Activated T-helper 2 cell treated with anti-CD3 and anti-CD28 coated beads, Interferon-gamma antibody, Interleukin-2, Interleukin-4, amounts not matched to agents 10 μg/mL and 5 μg/mL and 100 μg/mL, durations not matched to agents 14 hours and 24 hours and 36 hours (primary cell): Measurements from ENCODE around the gene METTL1. TPM values are rescaled to one million over a fixed set of nuclear protein-coding genes. Genes with fewer than 3 reads are reported as not detected.

Experiments
- total RNA-seq: library from RNA; stranded (reverse); gene quantifications from 2 replicates; pipeline ENCODE4 v1.2.3, GENCODE V29; 2022

Gene METTL1
- total RNA-seq, 1 donor from 2014 or later: 61.2 TPM

Other genes with a start within 250 kb of the METTL1 start
- 62.4 and 67.9 TPM in 2 replicates for gene MBD6, start 249.3 kb downstream of the METTL1 start, total RNA-seq
- 96.7 and 101 TPM in 2 replicates for gene DCTN2, start 224.9 kb downstream of the METTL1 start, total RNA-seq
- 3.0 and 3.4 TPM in 2 replicates for gene KIF5A, start 222.1 kb downstream of the METTL1 start, total RNA-seq
- 23.2 and 24.6 TPM in 2 replicates for gene PIP4K2C, start 180.9 kb downstream of the METTL1 start, total RNA-seq
- 17.7 and 21.7 TPM in 2 replicates for gene DTX3, start 167.3 kb downstream of the METTL1 start, total RNA-seq
- gene ARHGEF25, start 160.7 kb downstream of the METTL1 start, total RNA-seq: 1.9 and 2.3 TPM in 2 replicates
- gene B4GALNT1, start 138.9 kb downstream of the METTL1 start, total RNA-seq: 10.8 and 11.3 TPM in 2 replicates
- 97.4 and 99.1 TPM in 2 replicates for gene OS9, start 78.0 kb downstream of the METTL1 start, total RNA-seq
- gene AGAP2, start 33.4 kb downstream of the METTL1 start, total RNA-seq: 28.9 and 29.0 TPM in 2 replicates
- gene TSPAN31, start 27.1 kb downstream of the METTL1 start, total RNA-seq: 23.9 and 27.0 TPM in 2 replicates
- gene CDK4, start 19.8 kb downstream of the METTL1 start, total RNA-seq: 180 and 201 TPM in 2 replicates
- gene MARCHF9, start 17.0 kb downstream of the METTL1 start, total RNA-seq: 24.7 and 26.2 TPM in 2 replicates
- 11.3 and 13.0 TPM in 2 replicates for gene CYP27B1, start 5.0 kb downstream of the METTL1 start, total RNA-seq
- gene EEF1AKMT3, start 509 bp upstream of the METTL1 start, total RNA-seq: 5.1 and 5.8 TPM in 2 replicates
- gene TSFM, start 10.7 kb upstream of the METTL1 start, total RNA-seq: 44.9 and 52.7 TPM in 2 replicates
- gene AVIL, start 46.6 kb upstream of the METTL1 start, total RNA-seq: 0.37 and 0.50 TPM in 2 replicates
- 62.5 and 65.2 TPM in 2 replicates for gene CTDSP2, start 74.6 kb upstream of the METTL1 start, total RNA-seq
- gene ATP23, start 169.5 kb upstream of the METTL1 start, total RNA-seq: 10.8 and 12.7 TPM in 2 replicates